H1 (cell line): ENCODE measurements around the gene DMXL1. TPM values are rescaled to one million over a fixed set of nuclear protein-coding genes. Genes with fewer than 3 reads are reported as not detected.
A peak's percentile ranks its signal among the peaks of the same experiment; 100 is the strongest.

Experiments
- CTCF ChIA-PET: fragments of 300-600 bp; sonication (Branson Sonifier 250); formaldehyde crosslinking; loops from one replicate; lab custom pipeline; 2021; ENCODE audit not compliant: partially characterized antibody; lab: Charles Lee
- POLR2A ChIA-PET: fragments of 300-600 bp; sonication (Branson Sonifier 250); formaldehyde crosslinking; loops from one replicate; lab custom pipeline; 2021; ENCODE audit warnings: inconsistent platforms; ENCODE audit not compliant: partially characterized antibody; lab: Charles Lee
- DNase-seq, 2 experiments: peaks; one replicate each; pipeline versions ENCODE4 v3.0.0 to v3.0.0-alpha.2; 2010 to 2022; ENCODE audit warnings: low spot score in 2 of 2, low read depth in 1 of 2, mixed read lengths in 1 of 2
- FAIRE-seq: peaks from 2 replicates; lab custom pipeline; 2011; peaks lifted over from hg19 to GRCh38; lab: Jason Lieb, UNC
- H2AFZ ChIP-seq: 2 replicates; pipeline ENCODE4 v1.8.1; 2012; ENCODE audit warnings: low read length, inconsistent platforms
- H2AK5ac ChIP-seq: 2 replicates; pipeline ENCODE4 v1.6.1; 2013; ENCODE audit warnings: low read depth, low read length
- H2BK120ac ChIP-seq: replicated peaks from 2 replicates; pipeline ENCODE3; 2013; ENCODE audit warnings: low read depth, low read length, inconsistent platforms
- H2BK12ac ChIP-seq: 2 replicates; pipeline ENCODE4 v1.6.1; 2013; ENCODE audit warnings: low read depth, low read length
- H2BK15ac ChIP-seq: 2 replicates; pipeline ENCODE4 v1.6.1; 2013; ENCODE audit warnings: low read length
- H2BK20ac ChIP-seq: 2 replicates; pipeline ENCODE4 v1.6.1; 2013; ENCODE audit warnings: low read length
- H2BK5ac ChIP-seq: 2 replicates; pipeline ENCODE4 v1.6.1; 2013; ENCODE audit warnings: low read depth, low read length
- H3K14ac ChIP-seq: 2 replicates; pipeline ENCODE4 v1.6.1; 2013; ENCODE audit warnings: inconsistent platforms; ENCODE audit not compliant: insufficient read length
- H3K18ac ChIP-seq: 2 replicates; pipeline ENCODE4 v1.6.1; 2013; ENCODE audit warnings: low read length; ENCODE audit errors: extremely low read depth
- H3K23ac ChIP-seq: 2 replicates; pipeline ENCODE4 v1.6.1; 2013; ENCODE audit warnings: inconsistent platforms; ENCODE audit not compliant: insufficient read length
- H3K23me2 ChIP-seq: 2 replicates; pipeline ENCODE4 v1.6.1; 2013; ENCODE audit warnings: low read depth, low read length
- H3K27ac ChIP-seq: 2 replicates; pipeline ENCODE4 v1.6.1; 2011; ENCODE audit warnings: low read depth, low read length, inconsistent platforms
- H3K27me3 ChIP-seq, 4 experiments: replicated peaks in 1 of 4; 1 replicate in 1 of 4; 2 replicates in 3 of 4; pipeline versions ENCODE4 v1.6.1 to v1.8.1; 2011 to 2013; ENCODE audit warnings: low read length in 3 of 4, mild to moderate bottlenecking in 3 of 4, inconsistent platforms in 2 of 4, mixed read lengths in 2 of 4, moderate library complexity in 1 of 4; ENCODE audit not compliant: control insufficient read depth in 3 of 4, insufficient read depth in 3 of 4; ENCODE audit errors: extremely low read depth in 1 of 4
- H3K36me3 ChIP-seq, 4 experiments: 2 replicates each; pipeline versions ENCODE4 v1.6.1 to v1.8.1; 2011 to 2013; ENCODE audit warnings: mild to moderate bottlenecking in 4 of 4, low read length in 3 of 4, moderate library complexity in 2 of 4, control low read depth in 1 of 4, inconsistent platforms in 1 of 4; ENCODE audit not compliant: insufficient read depth in 4 of 4, control insufficient read depth in 2 of 4
- H3K4ac ChIP-seq: replicated peaks from 2 replicates; pipeline ENCODE3; 2013; ENCODE audit warnings: low read length, low read depth, mixed read lengths, inconsistent platforms; ENCODE audit not compliant: insufficient read length
- H3K4me1 ChIP-seq, 4 experiments: replicated peaks in 1 of 4; 1 replicate in 1 of 4; 2 replicates in 3 of 4; pipeline versions ENCODE4 v1.6.1 to v1.8.1; 2011 to 2013; ENCODE audit warnings: low read length in 3 of 4, inconsistent platforms in 2 of 4, mixed read lengths in 1 of 4; ENCODE audit not compliant: insufficient read depth in 4 of 4, control insufficient read depth in 3 of 4
- H3K4me2 ChIP-seq, 2 experiments: 2 replicates each; pipeline versions ENCODE4 v1.6.1 to v1.8.1; 2011 to 2013; ENCODE audit warnings: low read depth in 2 of 2, low read length in 2 of 2, control low read depth in 1 of 2, inconsistent platforms in 1 of 2, mild to moderate bottlenecking in 1 of 2; ENCODE audit not compliant: insufficient read depth in 1 of 2
- H3K4me3 ChIP-seq, 4 experiments: fragments of 200-600, 300-600 bp in 1 of 4; sonication (generic), shearing (Covaris generic), sonication (Bioruptor Twin) in 1 of 4; 2 replicates each; pipeline versions ENCODE4 v1.5.1 to v1.8.1; 2011 to 2016; ENCODE audit warnings: low read length in 4 of 4, low read depth in 3 of 4, control low read depth in 2 of 4, inconsistent platforms in 2 of 4, mild to moderate bottlenecking in 2 of 4, mixed read lengths in 1 of 4, moderate library complexity in 1 of 4; ENCODE audit not compliant: insufficient read depth in 2 of 4; ENCODE audit errors: extremely low read depth in 1 of 4
- H3K56ac ChIP-seq: replicated peaks from 2 replicates; pipeline ENCODE3; 2013; ENCODE audit warnings: low read depth, mild to moderate bottlenecking, mixed read lengths, low read length, inconsistent platforms; ENCODE audit not compliant: insufficient read length
- H3K79me1 ChIP-seq: 2 replicates; pipeline ENCODE4 v1.6.1; 2013; ENCODE audit warnings: low read depth, low read length, control low read depth
- H3K79me2 ChIP-seq, 2 experiments: 2 replicates each; pipeline versions ENCODE4 v1.6.1 to v1.8.1; 2012 to 2013; ENCODE audit warnings: low read length in 2 of 2, mild to moderate bottlenecking in 2 of 2, inconsistent platforms in 1 of 2; ENCODE audit not compliant: insufficient read depth in 2 of 2, control insufficient read depth in 1 of 2
- H3K9ac ChIP-seq, 4 experiments: replicated peaks in 1 of 4; 1 replicate in 1 of 4; 2 replicates in 3 of 4; pipeline versions ENCODE4 v1.6.1 to v1.8.1; 2011 to 2013; ENCODE audit warnings: low read depth in 3 of 4, low read length in 3 of 4, control low read depth in 2 of 4, mild to moderate bottlenecking in 2 of 4, moderate library complexity in 2 of 4, inconsistent platforms in 1 of 4; ENCODE audit errors: extremely low read depth in 1 of 4
- H3K9me3 ChIP-seq, 2 experiments: 2 replicates each; pipeline versions ENCODE4 v1.6.1 to v1.8.1; 2012 to 2013; ENCODE audit warnings: mild to moderate bottlenecking in 2 of 2, moderate library complexity in 2 of 2, control low read depth in 1 of 2, inconsistent platforms in 1 of 2, low read depth in 1 of 2, low read length in 1 of 2, mixed read lengths in 1 of 2; ENCODE audit not compliant: insufficient read depth in 2 of 2
- H4K20me1 ChIP-seq, 2 experiments: replicated peaks in 1 of 2; 2 replicates each; pipeline versions ENCODE3 to v1.8.1; 2011 to 2013; ENCODE audit warnings: inconsistent platforms in 2 of 2, low read length in 2 of 2, mild to moderate bottlenecking in 1 of 2; ENCODE audit not compliant: insufficient read depth in 2 of 2, control insufficient read depth in 1 of 2
- H4K5ac ChIP-seq: 2 replicates; pipeline ENCODE4 v1.6.1; 2013; ENCODE audit warnings: low read length, low read depth, mixed read lengths, inconsistent platforms; ENCODE audit not compliant: insufficient read length
- H4K8ac ChIP-seq: 2 replicates; pipeline ENCODE4 v1.8.0; 2013; ENCODE audit warnings: mild to moderate bottlenecking, moderate library complexity, low read length, inconsistent platforms; ENCODE audit not compliant: insufficient read depth; ENCODE audit errors: extremely low read depth
- H4K91ac ChIP-seq: replicated peaks from 2 replicates; pipeline ENCODE3; 2013; ENCODE audit warnings: low read length, mixed read lengths, inconsistent platforms; ENCODE audit not compliant: insufficient read length
- BACH1 ChIP-seq: IDR thresholded peaks from 2 replicates; pipeline ENCODE4 v1.6.1; 2012; ENCODE audit warnings: low read length, improper control_type of control experiment
- CBX5 ChIP-seq: fragments of 300-800, 300-1000 bp; sonication (generic); IDR thresholded peaks from 2 replicates; pipeline ENCODE4 v1.7.1; 2016; ENCODE audit warnings: antibody characterized with exemption, low read length, low read depth
- CHD1 ChIP-seq: IDR thresholded peaks from 2 replicates; pipeline ENCODE4 v1.6.1; 2012; ENCODE audit warnings: low read depth, low read length, improper control_type of control experiment
- CHD2 ChIP-seq: IDR thresholded peaks from 2 replicates; pipeline ENCODE4 v1.6.1; 2012; ENCODE audit warnings: low read length, improper control_type of control experiment
- EP300 ChIP-seq, 2 experiments: IDR thresholded peaks; 1 replicate in 1 of 2; 2 replicates in 1 of 2; pipeline ENCODE4 v1.6.1; 2011 to 2012; ENCODE audit warnings: low read depth in 2 of 2, low read length in 2 of 2, mild to moderate bottlenecking in 2 of 2, borderline replicate concordance in 1 of 2, inconsistent platforms in 1 of 2, moderate library complexity in 1 of 2
- GABPA ChIP-seq: IDR thresholded peaks from 2 replicates; pipeline ENCODE4 v1.6.1; 2011; ENCODE audit warnings: mild to moderate bottlenecking, low read length, moderate library complexity, borderline replicate concordance; ENCODE audit not compliant: insufficient read depth
- KDM1A ChIP-seq: fragments of 200-600, 300-600 bp; sonication (generic); IDR thresholded peaks from 2 replicates; pipeline ENCODE4 v1.7.1; 2016; ENCODE audit warnings: mild to moderate bottlenecking, low read length, borderline replicate concordance
- RBBP5 ChIP-seq: IDR thresholded peaks from 2 replicates; pipeline ENCODE4 v1.7.1; 2012; ENCODE audit warnings: low read depth, mild to moderate bottlenecking, inconsistent platforms, low read length, moderate library complexity, borderline replicate concordance
- WGBS, 2 experiments: shearing (Covaris generic) in 1 of 2; methylation state at CpG; one replicate each; pipeline versions ENCODE4 v1.1.6 to v1.1.7; 2013 to 2015; ENCODE audit warnings: low lambda C conversion rate in 2 of 2, mixed read lengths in 2 of 2, inconsistent platforms in 1 of 2, low coverage in 1 of 2, missing lambda C conversion rate in 1 of 2; ENCODE audit not compliant: insufficient replicate concordance in 2 of 2, insufficient coverage in 1 of 2, insufficient read length in 1 of 2; ENCODE audit errors: extremely low coverage in 1 of 2, missing lambda C conversion rate in 1 of 2; 5-methylcytosine and 5-hydroxymethylcytosine counted together
- polyA plus RNA-seq, 7 experiments: library from polyadenylated mRNA; depleted of rRNA in 3 of 7; stranded (reverse) in 5 of 7; unstranded in 2 of 7; fragments of >200 nt in 5 of 7; fragments of 200-250 nt in 2 of 7; gene quantifications; 1 replicate in 5 of 7; 2 replicates in 1 of 7; 4 replicates in 1 of 7; pipeline versions ENCODE4 v1.2.1 to v1.2.3, GENCODE V29; 2011 to 2013; ENCODE audit warnings: missing spikeins in 2 of 7, mixed read lengths in 2 of 7
- total RNA-seq: library from RNA; stranded (reverse); fragmentation: NEBNext Ultra II Directional; extraction: Animal tissue kit (Norgen Biotek cat#: 25700); gene quantifications from 2 replicates; pipeline ENCODE4 v1.2.1, GENCODE V29; 2021
- TF ChIP-seq, protein P1 (sequence below): IDR thresholded peaks from 2 replicates; pipeline ENCODE4 v1.6.1; 2012; ENCODE audit warnings: inconsistent platforms

Gene DMXL1
- total and polyA plus RNA-seq, 2 of the 8 experiments (the other 6 are each of a cell fraction or from before 2014, with no cell fraction given): 10.1 to 43.9 TPM

GRCh38 chr5:119063579-119064379 is 7.1 kb upstream of the DMXL1 start:
- H3K36me3 ChIP-seq: no peaks in the 10 kb centered on the region
- no peak overlapping the region for H2AFZ ChIP-seq
- CTCF ChIA-PET: interaction anchor here (0.6 to 1.3 kb wide), 3 partner anchors 15 to 177 kb away, joined by 3 read pairs; no protein-coding TSS in a partner anchor
- H4K8ac ChIP-seq: no peak overlapping the region
- DNase-seq: peak in 1 of 2 experiments; percentile 11
- H3K4me1 ChIP-seq: no peaks in the 10 kb centered on the region
- 87% methylated on average over 5 of the region's 5 CpGs; no CpG with 5 or more reads in 1 of the 2 experiments for WGBS, 2 experiments
- no peak overlapping the region for H4K5ac ChIP-seq
- no peak overlapping the region for H3K9ac ChIP-seq
- H2AK5ac ChIP-seq: no peak overlapping the region
- no peak overlapping the region for H3K18ac ChIP-seq
- no peak overlapping the region for H3K4me3 ChIP-seq
- H4K20me1 ChIP-seq: no peaks in the 10 kb centered on the region
- FAIRE-seq: no peak
- H3K27ac ChIP-seq: no peak overlapping the region
- H3K79me2 ChIP-seq: no peaks in the 10 kb centered on the region
- no peak overlapping the region for H2BK120ac ChIP-seq
- no peaks in the 10 kb centered on the region; the same call in 1 of the 2 replicates for H3K23me2 ChIP-seq
- no peak overlapping the region for H2BK15ac ChIP-seq
- no peaks in the 10 kb centered on the region for H3K79me1 ChIP-seq
- no peak overlapping the region for H3K4ac ChIP-seq
- H4K91ac ChIP-seq: peak overlapping the region; percentile 55
- no peak overlapping the region for H3K23ac ChIP-seq
- H3K27me3 ChIP-seq: no peaks in the 10 kb centered on the region
- H3K56ac ChIP-seq: no peak overlapping the region
- H2BK12ac ChIP-seq: no peak overlapping the region
- no peaks in the 10 kb centered on the region for H3K9me3 ChIP-seq
- no peak overlapping the region for H2BK20ac ChIP-seq
- TF ChIP-seq RBBP5 (no peak), EP300 (IDR thresholded peaks at IDR 0.05; ENCODE audit: borderline replicate concordance in 1 of 2, low read depth in 2 of 2, low read length in 2 of 2) (no peak), GABPA (no peak), BACH1 (no peak), CHD2 (no peak), CHD1 (no peak), KDM1A (no peak), CBX5 (no peak)
- TF ChIP-seq, protein P1, sequence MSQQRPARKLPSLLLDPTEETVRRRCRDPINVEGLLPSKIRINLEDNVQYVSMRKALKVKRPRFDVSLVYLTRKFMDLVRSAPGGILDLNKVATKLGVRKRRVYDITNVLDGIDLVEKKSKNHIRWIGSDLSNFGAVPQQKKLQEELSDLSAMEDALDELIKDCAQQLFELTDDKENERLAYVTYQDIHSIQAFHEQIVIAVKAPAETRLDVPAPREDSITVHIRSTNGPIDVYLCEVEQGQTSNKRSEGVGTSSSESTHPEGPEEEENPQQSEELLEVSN: no peak
- H3K4me2 ChIP-seq: no peak overlapping the region
- POLR2A ChIA-PET: no interaction called here
- no peak overlapping the region for H2BK5ac ChIP-seq
- H3K14ac ChIP-seq: no peak overlapping the region
